Astrocyte of the cerebellum (primary cell): ENCODE data around the gene SERBP1.
"Not testable (repeated sequence)": the region's sequence is repeated elsewhere in the genome, so short reads cannot be mapped to it uniquely, and the experiment has no call there.

Source experiments
- DNase-seq: peaks from one replicate; pipeline ENCODE4 v3.0.0-alpha.2; 2011; ENCODE audit warnings: low read depth
- H3K4me3 ChIP-seq: 2 replicates; pipeline ENCODE4 v1.5.1; 2011; ENCODE audit warnings: mild to moderate bottlenecking, low read depth, low read length, moderate library complexity
- CTCF ChIP-seq: IDR thresholded peaks from 2 replicates; pipeline ENCODE4 v1.5.1; 2012; ENCODE audit warnings: low read length, low read depth, moderate library complexity, mild to moderate bottlenecking; ENCODE audit errors: missing control alignments
- in situ Hi-C: cut with HindIII; loops from 2 replicates; pipeline ENCODE4 v1.10.0; 2017; ENCODE audit warnings: low sequenced_read_pairs

Gene SERBP1

GRCh38 chr1:67459068-67459467 is 28.9 kb upstream of the SERBP1 start:
- no peak overlapping the region for H3K4me3 ChIP-seq
- no peak for DNase-seq
- in situ Hi-C loops: no loop called here
- TF ChIP-seq CTCF: no peak

GRCh38 chr1:67458663-67459062 is 28.5 kb upstream of the SERBP1 start:
- in situ Hi-C loops: no loop called here
- no peak for DNase-seq
- no peak overlapping the region for H3K4me3 ChIP-seq
- TF ChIP-seq CTCF: no peak

GRCh38 chr1:67457247-67457646 is 27.0 kb upstream of the SERBP1 start:
- no peak for TF ChIP-seq CTCF
- no peak overlapping the region for H3K4me3 ChIP-seq
- in situ Hi-C loops: no loop called here
- no peak for DNase-seq

- in situ Hi-C loops: no loop called here
- no peak for TF ChIP-seq CTCF
- no peak for DNase-seq
- no peak overlapping the region for H3K4me3 ChIP-seq
Observed at GRCh38 chr1:67451815-67452214, 21.6 kb upstream of the SERBP1 start.

- TF ChIP-seq CTCF: no peak
- in situ Hi-C loops: no loop called here
- no peak for DNase-seq
- no peak overlapping the region for H3K4me3 ChIP-seq
Observed at GRCh38 chr1:67451356-67451755, 21.2 kb upstream of the SERBP1 start.

- H3K4me3 ChIP-seq: no peak overlapping the region
- no peak for TF ChIP-seq CTCF
- in situ Hi-C loops: no loop called here
- no peak for DNase-seq
Observed at GRCh38 chr1:67446893-67447292, 16.7 kb upstream of the SERBP1 start.

- H3K4me3 ChIP-seq, DNase-seq, in situ Hi-C loops: not testable (repeated sequence)
Observed at GRCh38 chr1:67446014-67446413, 15.8 kb upstream of the SERBP1 start.
